SK-N-MC (cell line): ENCODE measurements around the gene PRDM16.

Experiments
- EZH2 ChIP-seq: fragments of 200-600 bp; sonication (generic); IDR thresholded peaks from one replicate; pipeline ENCODE4 v1.6.1; 2017; ENCODE audit warnings: antibody characterized with exemption
- FOXP2 ChIP-seq: optimal IDR thresholded peaks from 2 replicates; pipeline ENCODE3; 2011; ENCODE audit warnings: mild to moderate bottlenecking, moderate library complexity; ENCODE audit not compliant: insufficient read depth; ENCODE audit errors: extremely low read length, control extremely low read depth
- POLR2AphosphoS5 ChIP-seq: IDR thresholded peaks from 2 replicates; pipeline ENCODE4 v1.6.1; 2012; ENCODE audit warnings: mild to moderate bottlenecking, low read depth, low read length, borderline replicate concordance

DNA sequence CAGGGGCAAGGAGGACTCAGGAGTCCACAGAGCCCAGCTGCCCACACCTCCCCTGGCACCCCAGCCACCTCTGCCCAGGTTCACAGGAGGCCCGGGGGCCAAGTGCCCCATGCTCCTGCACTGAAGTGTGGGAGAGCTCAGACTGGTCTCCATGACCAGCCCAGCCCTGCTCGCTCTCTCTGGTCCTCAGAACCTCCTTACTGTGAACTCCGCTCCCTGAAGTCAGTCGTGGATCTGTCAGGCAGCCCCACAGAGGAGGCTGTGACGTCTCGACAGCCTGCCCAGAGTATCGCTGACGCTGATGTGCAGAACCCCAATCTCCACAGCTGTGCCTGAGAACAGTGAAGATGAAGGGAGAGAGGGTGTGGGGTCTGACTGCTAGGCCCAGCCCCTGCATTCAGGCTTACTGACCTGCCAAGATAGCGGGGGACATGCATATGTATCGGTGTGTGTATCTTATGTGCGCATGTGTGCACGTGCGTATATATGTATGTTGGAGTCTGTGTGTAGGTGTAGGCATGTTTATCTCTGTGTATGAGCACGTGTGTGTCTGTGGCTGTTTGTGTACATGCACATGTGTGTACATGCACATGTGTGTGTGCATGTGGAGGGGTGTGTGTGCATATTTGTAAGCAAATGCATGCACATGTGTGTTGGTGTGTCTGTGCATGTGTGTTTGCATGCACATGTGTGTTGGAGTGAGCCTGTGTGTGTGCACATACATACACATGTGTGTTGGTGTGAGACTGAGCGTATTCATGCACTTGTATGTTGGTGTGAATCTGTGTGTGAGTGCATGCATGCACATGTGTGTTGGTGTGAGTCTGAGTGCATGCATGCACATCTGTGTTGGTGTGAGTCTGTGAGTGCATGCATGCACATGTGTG, 267.0 kb downstream of the PRDM16 start:
- TF ChIP-seq EZH2 (no peak), POLR2AphosphoS5 (no peak), FOXP2 (no peak)
